ENCODE measurements around the gene CPN2. TPM values are rescaled to one million over a fixed set of nuclear protein-coding genes. Genes with fewer than 3 reads are reported as not detected.

Gene CPN2
- total RNA-seq, 1 experiment from 2014 or later, result 0.08 TPM

GRCh38 chr3:194389269-194389668 lies 38.1 kb upstream of the CPN2 start:
- DNase-seq (ENCODE audit: low read depth, low spot score) (no peak), ATAC-seq (no peak)
- H3K9me3 ChIP-seq (ENCODE audit: control insufficient read depth, insufficient read depth, low read depth, low read length), result no peaks in the 10 kb centered on the region; the same call in 1 of the 2 replicates
- intact Hi-C loops (cut with micrococcal nuclease; ENCODE audit: unreplicated experiment), result no loop called here
- H3K4me1 ChIP-seq (ENCODE audit: control insufficient read depth, insufficient read depth, low read length), result 0 out of 2 replicates have a peak, but pooled peaks cover 6% of the 10 kb centered on the region
- no TSS peak for BruUV-seq (replicated peaks)
- in situ Hi-C loops (cut with HindIII; ENCODE audit: low pct_unique_long_range_greater_than_20kb, low sequenced_read_pairs), result no loop called here
- ChIA-PET POLR2A (interaction anchor here (0.6 kb wide), 2 partner anchors 9 to 52 kb away, joined by 3 to 5 read pairs; no protein-coding TSS in a partner anchor), CTCF (no interaction called here)
- H3K36me3 ChIP-seq (ENCODE audit: control insufficient read depth, insufficient read depth, low read length), result no peaks in the 10 kb centered on the region
- no peak overlapping the region for H3K4me3 ChIP-seq (ENCODE audit: low read depth in 2 of 2, low read length in 2 of 2)
- H3K27ac ChIP-seq (ENCODE audit: low read length), result no peak overlapping the region
- TF ChIP-seq CTCF (IDR thresholded peaks at IDR 0.05), result no peak
- TF ChIP-seq POLR2AphosphoS5 (IDR thresholded peaks at IDR 0.05; ENCODE audit: low read depth, low read length), result no peak
- no peak for TF ChIP-seq TCF7L2 (IDR thresholded peaks at IDR 0.05; ENCODE audit: low read depth, low read length)
- TF ChIP-seq SIN3A (IDR thresholded peaks at IDR 0.05; ENCODE audit: borderline replicate concordance, insufficient read depth, low read depth, low read length), result no peak
- TF ChIP-seq REST (IDR thresholded peaks at IDR 0.05; ENCODE audit: insufficient read depth in 1 of 2, low read depth in 2 of 2, low read length in 1 of 2), result no peak
- H3K27me3 ChIP-seq (ENCODE audit: control insufficient read depth, insufficient read depth, low read length), result no peaks in the 10 kb centered on the region; the same call in 1 of the 2 replicates

- ATAC-seq (no peak), DNase-seq (ENCODE audit: low read depth, low spot score) (no peak)
- Histone ChIP-seq H3K27ac (ENCODE audit: low read length) (no peak overlapping the region), H3K4me1 (ENCODE audit: control insufficient read depth, insufficient read depth, low read length) (0 out of 2 replicates have a peak, but pooled peaks cover 6% of the 10 kb centered on the region), H3K27me3 (ENCODE audit: control insufficient read depth, insufficient read depth, low read length) (no peaks in the 10 kb centered on the region; the same call in 1 of the 2 replicates), H3K9me3 (ENCODE audit: control insufficient read depth, insufficient read depth, low read depth, low read length) (no peaks in the 10 kb centered on the region; the same call in 1 of the 2 replicates), H3K4me3 (ENCODE audit: low read depth in 2 of 2, low read length in 2 of 2) (no peak overlapping the region), H3K36me3 (ENCODE audit: control insufficient read depth, insufficient read depth, low read length) (no peaks in the 10 kb centered on the region)
- ChIA-PET CTCF (no interaction called here), POLR2A (no interaction called here)
- in situ Hi-C loops (cut with HindIII; ENCODE audit: low pct_unique_long_range_greater_than_20kb, low sequenced_read_pairs), result no loop called here
- BruUV-seq (replicated peaks), result no TSS peak
- TF ChIP-seq CTCF (IDR thresholded peaks at IDR 0.05) (no peak), SIN3A (IDR thresholded peaks at IDR 0.05; ENCODE audit: borderline replicate concordance, insufficient read depth, low read depth, low read length) (no peak), POLR2AphosphoS5 (IDR thresholded peaks at IDR 0.05; ENCODE audit: low read depth, low read length) (no peak), TCF7L2 (IDR thresholded peaks at IDR 0.05; ENCODE audit: low read depth, low read length) (no peak), REST (IDR thresholded peaks at IDR 0.05; ENCODE audit: insufficient read depth in 1 of 2, low read depth in 2 of 2, low read length in 1 of 2) (no peak)
- intact Hi-C loops (cut with micrococcal nuclease; ENCODE audit: unreplicated experiment), result no loop called here
Measured at GRCh38 chr3:194387926-194388418, 36.8 kb upstream of the CPN2 start.

Measured in Panc1 (cell line).